ENCODE results near the gene LACTBL1. TPM values are rescaled to one million over a fixed set of nuclear protein-coding genes. Genes with fewer than 3 reads are reported as not detected.

LACTBL1 gene
- total RNA-seq (2022; extraction: Qiagen RNA extraction; ENCODE audit: low read depth) = not detected in 5 replicates

GRCh38 chr1:22972760-22973159 lies at the start of gene LACTBL1:
TSS of gene LACTBL1 (minus strand) at chr1:22972866. CDS start at chr1:22972316, 550 bp downstream.

GRCh38 chr1:23019094-23019862 lies 46.6 kb upstream of the LACTBL1 start, which contains the start of gene KDM1A:
TSS of gene KDM1A (plus strand) at chr1:23019468. CDS start at chr1:23019597, 129 bp downstream.

Other genes starting within 250 kb of the LACTBL1 start
- 0.13 TPM in 1 of 5 replicates, not detected in the others for gene TEX46, start 43.0 kb upstream of the LACTBL1 start, total RNA-seq (2022; extraction: Qiagen RNA extraction; ENCODE audit: low read depth)
- 71.2 to 80.4 TPM (median 79.0 TPM) in 5 replicates for gene KDM1A, start 46.6 kb upstream of the LACTBL1 start, total RNA-seq (2022; extraction: Qiagen RNA extraction; ENCODE audit: low read depth)
- gene LUZP1, start 196.0 kb upstream of the LACTBL1 start, total RNA-seq (2022; extraction: Qiagen RNA extraction; ENCODE audit: low read depth) = 18.6 to 25.9 TPM (median 21.2 TPM) in 5 replicates
- 10.1 to 13.5 TPM (median 11.0 TPM) in 5 replicates for gene HTR1D, start 244.6 kb upstream of the LACTBL1 start, total RNA-seq (2022; extraction: Qiagen RNA extraction; ENCODE audit: low read depth)